Breast epithelium (tissue), 4 donors: ENCODE results near the gene IL1F10. TPM values are rescaled to one million over a fixed set of nuclear protein-coding genes. Genes with fewer than 3 reads are reported as not detected.

Source experiments
- DNase-seq, 2 donors: peaks; one replicate each; pipeline ENCODE4 v3.0.0-alpha.2; 2019; ENCODE audit warnings: low spot score in 2 of 2
- H3K27ac ChIP-seq, 2 donors: fragments of 200-600 bp; sonication (generic) in 1 of 2; one replicate each; pipeline ENCODE4 v1.5.1; 2016 to 2019; ENCODE audit warnings: mild to moderate bottlenecking in 1 of 2
- H3K27me3 ChIP-seq, 2 donors: fragments of 200-600 bp; sonication (generic) in 1 of 2; one replicate each; pipeline versions ENCODE4 v1.5.1 to v1.6.0; 2017 to 2019; ENCODE audit warnings: control low read depth in 1 of 2, mild to moderate bottlenecking in 1 of 2
- H3K36me3 ChIP-seq: fragments of 200-600 bp; one replicate; pipeline ENCODE4 v1.5.1; 2019
- H3K4me1 ChIP-seq, 2 donors: fragments of 200-600 bp; sonication (generic); one replicate each; pipeline ENCODE4 v1.5.1; 2016 to 2019; ENCODE audit warnings: control low read depth in 1 of 2
- H3K4me3 ChIP-seq, 3 donors: fragments of 200-600 bp; sonication (generic); 1 replicate in 2 of 3; 2 replicates in 1 of 3; pipeline ENCODE4 v1.5.1; 2016 to 2019; ENCODE audit warnings: mild to moderate bottlenecking in 3 of 3, moderate library complexity in 2 of 3
- H3K9me3 ChIP-seq, 2 donors: fragments of 200-600 bp; sonication (generic) in 1 of 2; one replicate each; pipeline ENCODE4 v1.5.1; 2016 to 2019; ENCODE audit warnings: control low read depth in 1 of 2
- CTCF ChIP-seq, 3 donors: fragments of 450-650 bp; IDR thresholded peaks; one replicate each; pipeline ENCODE4 v1.5.1; 2016 to 2017; ENCODE audit warnings: antibody characterized with exemption in 3 of 3, mild to moderate bottlenecking in 3 of 3, moderate library complexity in 3 of 3
- POLR2A ChIP-seq: fragments of 450-650 bp; IDR thresholded peaks from one replicate; pipeline ENCODE4 v1.6.1; 2016; ENCODE audit warnings: antibody characterized with exemption, mild to moderate bottlenecking, moderate library complexity
- POLR2AphosphoS5 ChIP-seq, 3 donors: sonication (generic); formaldehyde crosslinking; IDR thresholded peaks; one replicate each; pipeline ENCODE4 v1.6.1; 2017; ENCODE audit warnings: antibody characterized with exemption in 3 of 3
- intact Hi-C: fragments of 100-400 bp; cut with DNase I; formaldehyde crosslinking; loops from one replicate; pipeline ENCODE4 v1.15.1; 2023; ENCODE audit warnings: low total_unique reads
- total RNA-seq, 3 donors: library from RNA; depleted of rRNA; stranded (reverse); fragments of >200 nt; gene quantifications; one replicate each; pipeline ENCODE4 v1.1.0, GENCODE V29; 2016

The IL1F10 gene
- total RNA-seq, 3 donors from 2014 or later, result not detected

GRCh38 chr2:113085542-113085941 is 17.8 kb downstream of the IL1F10 start:
- no peak overlapping the region for H3K27ac ChIP-seq
- intact Hi-C loops, result no loop called here
- no peak for TF ChIP-seq CTCF (IDR thresholded peaks at IDR 0.05)
- no peak for TF ChIP-seq POLR2A
- no peaks in the 10 kb centered on the region for H3K36me3 ChIP-seq
- H3K9me3 ChIP-seq, result no peaks in the 10 kb centered on the region
- peaks cover 0 to 5% of the 10 kb centered on the region in 2 donors for H3K27me3 ChIP-seq
- no peak for DNase-seq
- H3K4me3 ChIP-seq, result no peak overlapping the region
- no peaks in the 10 kb centered on the region for H3K4me1 ChIP-seq

GRCh38 chr2:113088213-113088992 is 20.6 kb downstream of the IL1F10 start:
- no peaks in the 10 kb centered on the region for H3K9me3 ChIP-seq
- no peaks in the 10 kb centered on the region for H3K4me1 ChIP-seq
- no peaks in the 10 kb centered on the region for H3K36me3 ChIP-seq
- H3K4me3 ChIP-seq, result no peak overlapping the region
- TF ChIP-seq POLR2AphosphoS5 (IDR thresholded peaks at IDR 0.05), result no peak
- no peak overlapping the region for H3K27ac ChIP-seq
- intact Hi-C loops, result no loop called here
- H3K27me3 ChIP-seq, result peaks cover 0 to 3% of the 10 kb centered on the region in 2 donors
- no peak for DNase-seq

- H3K4me3 ChIP-seq, result no peak overlapping the region
- no peaks in the 10 kb centered on the region for H3K36me3 ChIP-seq
- DNase-seq, result no peak
- H3K27ac ChIP-seq, result no peak overlapping the region
- no peak for TF ChIP-seq POLR2AphosphoS5 (IDR thresholded peaks at IDR 0.05)
- TF ChIP-seq CTCF (IDR thresholded peaks at IDR 0.05), result no peak
- no peak for TF ChIP-seq POLR2A
- no peaks in the 10 kb centered on the region for H3K4me1 ChIP-seq
- H3K9me3 ChIP-seq, result no peaks in the 10 kb centered on the region
- no peaks in the 10 kb centered on the region for H3K27me3 ChIP-seq
- intact Hi-C loops, result no loop called here
Measured at GRCh38 chr2:113089916-113090315, 22.1 kb downstream of the IL1F10 start.

GRCh38 chr2:113091231-113091896 is 23.6 kb downstream of the IL1F10 start:
- Histone ChIP-seq H3K9me3 (no peaks in the 10 kb centered on the region), H3K27ac (no peak overlapping the region), H3K27me3 (no peaks in the 10 kb centered on the region), H3K4me3 (no peak overlapping the region), H3K36me3 (no peaks in the 10 kb centered on the region), H3K4me1 (no peaks in the 10 kb centered on the region)
- intact Hi-C loops, result no loop called here
- no peak for DNase-seq
- TF ChIP-seq POLR2A (no peak), POLR2AphosphoS5 (IDR thresholded peaks at IDR 0.05) (no peak), CTCF (IDR thresholded peaks at IDR 0.05) (no peak)

- TF ChIP-seq POLR2A, result no peak
- TF ChIP-seq CTCF (IDR thresholded peaks at IDR 0.05), result no peak
- intact Hi-C loops, result no loop called here
- H3K27me3 ChIP-seq, result no peaks in the 10 kb centered on the region
Measured at GRCh38 chr2:113092864-113093612, 25.3 kb downstream of the IL1F10 start.

More at GRCh38 chr2:113092864-113093612, 25.3 kb downstream of the IL1F10 start:
- H3K27ac ChIP-seq, result no peak overlapping the region
- DNase-seq, result no peak
- no peak overlapping the region for H3K4me3 ChIP-seq
- H3K9me3 ChIP-seq, result no peaks in the 10 kb centered on the region
- no peaks in the 10 kb centered on the region for H3K4me1 ChIP-seq
- no peaks in the 10 kb centered on the region for H3K36me3 ChIP-seq
